Suppressor macrophage (primary cell): ENCODE data around the gene LRRC51.
A peak's percentile ranks its signal among the peaks of the same experiment; 100 is the strongest.

Source experiments
- DNase-seq, 4 experiments: peaks; one replicate each; pipeline ENCODE4 v3.0.0-alpha.2; 2020 to 2022

Gene LRRC51

DNA sequence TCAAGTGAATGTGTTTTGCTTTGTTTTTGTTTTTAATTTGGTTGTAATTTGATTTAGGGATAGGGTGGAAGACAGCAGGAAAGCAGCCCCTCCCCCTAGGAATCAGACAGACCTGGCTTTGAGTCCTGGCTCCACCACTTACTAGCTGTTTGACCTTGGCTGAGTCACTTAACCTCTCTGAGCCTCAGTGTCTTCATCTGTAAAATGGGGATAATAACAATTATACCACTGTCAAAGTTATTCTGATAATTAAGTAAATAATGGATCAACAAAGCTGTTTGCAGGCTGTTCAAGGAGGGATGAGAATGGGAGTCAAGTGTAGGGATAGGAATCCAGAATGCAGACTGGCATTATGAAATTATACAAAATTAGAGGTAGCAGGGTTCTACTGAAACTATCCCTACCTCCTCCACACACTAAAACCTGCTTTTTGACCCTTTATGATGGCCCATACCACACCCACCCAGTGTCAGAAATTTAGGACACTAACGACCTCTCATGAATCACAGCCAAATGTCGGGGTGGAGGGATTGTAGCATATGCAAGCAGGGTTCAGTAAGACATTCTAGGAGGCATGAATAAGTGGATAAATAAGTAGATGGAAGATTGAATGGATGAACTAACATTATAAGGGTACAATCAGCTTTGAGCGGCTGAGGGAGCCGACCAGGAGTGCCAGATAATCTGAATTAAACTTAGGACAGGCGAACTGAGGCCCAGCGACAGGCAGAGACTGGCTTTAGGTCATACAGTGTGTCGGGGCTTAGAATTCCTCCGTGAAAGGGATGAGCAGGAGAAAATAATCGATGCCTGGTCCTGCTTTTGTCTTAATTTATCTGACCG is 30.9 kb downstream of the LRRC51 start:
- peak in 1 of 4 experiments; percentile 16 for DNase-seq

DNA sequence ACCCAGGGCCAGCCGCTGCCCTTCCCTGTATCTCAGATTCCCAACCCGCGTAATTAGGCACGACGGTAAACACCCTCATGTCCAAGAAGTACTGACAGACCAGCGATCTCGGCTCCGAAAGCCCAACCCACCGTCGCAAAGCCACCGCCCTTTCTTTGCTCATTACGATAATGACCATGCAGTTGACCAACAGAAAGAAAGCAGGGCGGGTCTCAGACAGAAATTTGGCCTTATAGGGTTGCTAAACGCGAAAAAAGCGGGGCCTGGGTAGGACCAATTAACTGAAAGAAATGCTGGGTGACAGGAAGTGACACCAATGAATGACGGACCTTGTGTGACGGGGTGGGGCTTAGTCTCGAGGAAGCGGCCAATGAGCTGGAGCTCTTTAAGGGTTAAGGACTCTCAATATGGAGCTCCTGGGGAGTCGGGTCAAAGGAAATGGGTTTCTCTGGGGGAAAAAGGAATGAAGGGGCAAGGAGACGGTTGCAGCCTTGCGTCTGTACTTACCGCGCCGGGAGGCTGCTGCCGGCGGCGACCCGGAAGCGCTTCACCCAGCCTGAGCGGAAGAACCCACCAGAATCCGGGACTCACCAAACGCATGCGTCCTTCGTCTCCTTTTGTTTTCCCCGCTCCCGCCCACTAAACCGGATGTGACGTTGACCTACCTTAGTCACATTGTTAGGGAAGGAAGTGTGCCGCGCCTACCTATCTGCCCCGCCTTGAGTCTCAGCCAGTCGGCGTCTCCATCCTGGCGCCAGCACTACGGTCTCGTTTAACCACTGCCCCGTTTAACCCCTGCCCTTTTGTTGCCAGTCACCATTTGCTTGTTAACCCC is 31.7 kb downstream of the LRRC51 start, which contains the start of gene ANAPC15:
Gene ANAPC15 (minus strand): TSS at position 553 of the 835 bp plus-strand sequence. CDS start 1,419 bp downstream, outside the sequence.
- peak; percentile 99 to 100 (median 99) for DNase-seq

DNA sequence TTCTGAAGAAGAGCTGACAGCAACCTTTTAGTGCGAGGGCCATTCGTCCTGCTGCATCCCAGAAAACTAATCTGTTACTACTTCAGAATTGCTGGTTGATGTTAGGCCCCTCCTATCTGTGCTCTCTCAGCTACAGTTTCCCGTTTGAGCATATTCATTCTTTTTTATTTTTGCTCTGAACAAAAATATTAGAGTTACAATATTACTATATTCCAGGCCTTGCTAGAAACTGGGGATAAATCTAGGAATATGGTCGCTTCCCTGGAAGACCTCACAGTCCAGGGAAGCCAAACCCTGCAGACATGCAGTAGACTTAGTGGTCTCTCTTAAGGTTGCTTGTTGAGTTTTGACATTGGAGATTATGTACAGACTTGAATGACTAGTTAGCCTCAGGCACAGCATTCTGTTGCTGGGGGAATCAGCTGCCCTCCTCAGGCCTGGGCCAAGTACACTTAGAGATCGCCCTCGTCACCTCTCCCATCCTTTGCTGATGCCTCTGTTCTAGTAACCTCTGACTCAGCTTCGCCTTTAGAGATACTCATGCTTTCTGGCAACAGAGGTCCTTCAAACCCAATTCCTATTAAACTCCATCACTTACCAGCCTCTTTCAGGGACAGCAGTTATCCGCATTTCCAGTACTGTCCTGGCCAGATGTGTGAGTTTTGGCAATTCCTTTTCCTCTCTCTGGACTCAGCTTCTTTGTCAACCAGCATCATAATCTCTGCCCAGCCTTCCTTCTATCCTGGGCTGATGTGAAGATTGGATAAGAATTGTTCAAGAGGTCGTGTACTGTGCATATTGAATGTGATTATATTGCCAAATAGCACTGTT is 32.5 kb downstream of the LRRC51 start:
- DNase-seq: no peak

DNA sequence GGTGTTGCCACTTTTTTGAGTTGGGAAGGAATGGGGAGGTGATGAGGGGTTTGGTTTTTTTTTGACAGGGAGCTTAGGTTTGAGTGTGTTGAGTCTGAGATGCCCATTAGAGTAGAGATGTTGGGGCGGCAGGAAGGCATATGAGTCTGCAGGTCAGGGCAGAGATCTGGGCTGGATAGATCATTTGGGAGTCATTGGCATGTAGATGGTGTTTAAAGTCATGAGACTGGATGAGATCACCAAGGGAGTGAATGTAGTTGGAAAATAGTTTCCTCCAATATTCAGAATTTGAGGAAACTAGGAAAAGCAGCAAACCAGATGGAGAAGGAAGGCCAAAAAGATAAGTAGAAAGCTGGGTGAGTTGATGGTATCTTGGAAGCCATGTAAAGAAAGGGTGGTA is 33.9 kb downstream of the LRRC51 start:
- DNase-seq: no peak

DNA sequence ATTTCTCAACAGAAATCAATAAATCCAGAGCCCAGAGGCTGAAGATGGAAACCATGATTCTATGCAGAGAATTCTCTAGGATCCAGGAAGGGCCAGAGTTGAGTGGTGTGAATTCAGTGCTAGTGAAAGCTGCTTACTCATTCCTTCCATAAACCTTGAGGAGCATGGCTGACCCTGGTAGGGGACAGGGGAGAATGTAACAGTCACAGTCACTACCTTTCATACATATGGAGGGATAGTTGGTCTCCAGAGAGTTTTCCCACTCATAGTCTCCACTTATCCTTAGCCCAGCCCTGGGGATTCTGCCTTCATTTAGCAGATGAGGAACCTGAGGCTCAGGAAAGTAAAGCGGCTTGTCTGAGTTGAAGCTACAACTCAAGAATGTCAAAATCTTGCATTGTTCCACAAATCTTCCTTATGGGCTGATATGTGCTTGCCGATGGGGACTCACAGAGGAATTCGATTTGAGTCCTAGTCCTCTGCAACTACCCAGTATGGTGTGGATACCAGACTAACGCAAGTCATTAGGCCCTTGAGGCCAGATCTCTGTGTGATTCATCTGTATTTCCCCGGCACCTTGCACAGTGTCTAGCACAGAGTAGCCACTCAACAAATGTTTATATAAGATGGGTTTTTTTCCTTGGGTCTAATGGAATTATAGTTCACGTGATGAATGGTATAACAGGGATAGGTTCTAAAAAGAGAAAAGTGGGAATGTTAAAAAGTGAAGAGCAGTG is 35.5 kb downstream of the LRRC51 start:
- DNase-seq: no peak

DNA sequence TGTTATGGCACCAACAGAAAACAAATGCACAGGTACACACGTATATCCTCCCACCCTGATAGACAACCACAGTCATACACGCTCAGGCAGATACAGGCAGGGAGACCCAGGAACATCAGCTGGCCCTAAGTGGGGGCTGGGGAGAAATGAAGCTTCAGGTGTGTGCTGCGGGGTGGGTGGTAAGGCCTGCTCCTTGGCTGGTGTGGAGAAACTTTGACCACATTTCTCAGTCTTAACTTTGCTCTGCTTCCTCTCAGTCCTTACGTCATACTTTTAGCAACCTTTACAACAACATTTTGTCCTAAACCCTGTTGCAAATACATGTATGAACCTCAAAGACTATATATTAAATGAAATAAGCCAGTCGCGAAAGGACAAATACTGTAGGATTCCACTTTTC is 38.5 kb downstream of the LRRC51 start:
- no peak for DNase-seq

DNA sequence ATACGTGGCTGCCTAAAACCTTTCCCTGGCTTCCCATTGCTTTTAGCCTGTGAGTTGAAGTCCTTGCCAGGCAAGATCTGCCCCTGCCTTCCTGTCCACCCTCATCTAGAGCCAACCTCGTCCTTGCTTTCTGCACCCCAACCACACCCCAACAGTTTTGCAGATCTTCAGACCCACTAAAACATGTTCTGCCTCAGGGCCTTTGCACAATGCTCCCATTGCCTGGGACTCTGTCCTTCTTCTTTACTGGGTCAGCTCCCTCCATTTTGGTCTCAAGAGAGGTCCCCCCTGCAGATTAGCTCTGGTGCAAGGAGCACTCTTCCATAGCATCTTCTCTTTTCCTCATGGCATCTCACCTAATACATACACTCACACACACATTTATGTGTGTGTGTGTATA is 40.3 kb downstream of the LRRC51 start:
- no peak for DNase-seq

DNA sequence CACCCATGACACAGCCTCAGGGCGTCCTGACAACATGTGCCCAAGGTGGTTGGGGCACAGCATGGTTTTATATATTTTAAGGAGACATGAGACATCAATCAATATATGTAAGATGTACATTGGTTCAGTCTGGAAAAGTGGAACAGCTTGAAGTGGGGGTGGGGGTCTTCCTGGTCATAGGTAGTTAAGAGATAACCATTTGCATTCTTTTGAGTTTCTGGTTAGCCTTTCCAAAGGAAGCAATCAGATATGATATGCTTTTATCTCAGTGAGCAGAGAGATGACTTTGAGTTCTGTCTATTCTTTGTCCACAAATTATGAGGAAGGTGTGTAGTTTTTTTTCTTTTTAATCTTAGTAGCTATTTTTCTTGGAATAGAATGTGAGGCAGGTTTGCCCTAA is 42.0 kb downstream of the LRRC51 start:
- no peak for DNase-seq

DNA sequence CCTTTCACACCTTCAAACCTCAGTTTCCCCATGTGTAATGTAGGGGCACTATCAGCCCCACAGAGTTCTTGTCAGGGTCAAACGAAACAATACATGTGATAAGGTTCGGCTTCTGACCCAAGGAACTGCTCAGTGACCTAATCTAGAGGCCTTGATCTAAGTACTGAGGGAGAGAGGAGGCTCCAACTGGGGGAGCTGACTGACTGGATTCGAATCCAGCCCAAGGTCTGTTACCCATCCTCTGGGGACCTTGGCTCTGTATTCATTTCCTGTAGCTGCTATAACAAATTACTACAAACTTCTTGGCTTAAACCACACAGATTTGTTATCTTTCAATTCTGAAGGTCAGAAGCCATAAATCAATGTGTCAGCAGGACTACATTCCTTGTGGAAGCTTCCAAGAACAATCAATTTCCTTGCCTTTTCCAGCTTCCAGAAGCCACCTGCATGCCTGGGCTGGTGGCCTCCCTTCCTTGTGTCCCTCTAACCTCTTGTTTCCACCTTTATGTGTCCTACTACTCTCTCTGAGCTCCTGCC is 42.5 kb downstream of the LRRC51 start:
- DNase-seq: no peak

DNA sequence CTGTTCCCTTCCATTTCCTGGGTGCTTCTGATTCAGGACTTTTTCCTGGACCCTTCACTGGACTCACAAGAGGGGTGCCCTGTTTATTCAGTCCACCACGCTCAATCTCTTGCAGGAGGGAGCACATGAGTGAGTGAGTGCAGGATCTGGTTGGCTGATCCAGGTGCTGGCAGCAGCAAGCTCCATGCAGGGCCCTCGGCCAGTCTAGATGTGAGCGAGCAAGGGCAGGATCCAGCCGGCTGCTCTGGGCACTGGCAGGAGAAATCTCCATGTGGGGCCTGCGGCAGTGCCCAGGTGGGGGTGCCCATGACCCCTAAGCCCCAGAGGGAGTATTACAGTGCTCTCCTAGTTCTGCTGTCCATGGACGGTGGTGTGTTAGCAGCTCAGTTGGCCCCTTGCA is 43.4 kb downstream of the LRRC51 start:
- no peak for DNase-seq

DNA sequence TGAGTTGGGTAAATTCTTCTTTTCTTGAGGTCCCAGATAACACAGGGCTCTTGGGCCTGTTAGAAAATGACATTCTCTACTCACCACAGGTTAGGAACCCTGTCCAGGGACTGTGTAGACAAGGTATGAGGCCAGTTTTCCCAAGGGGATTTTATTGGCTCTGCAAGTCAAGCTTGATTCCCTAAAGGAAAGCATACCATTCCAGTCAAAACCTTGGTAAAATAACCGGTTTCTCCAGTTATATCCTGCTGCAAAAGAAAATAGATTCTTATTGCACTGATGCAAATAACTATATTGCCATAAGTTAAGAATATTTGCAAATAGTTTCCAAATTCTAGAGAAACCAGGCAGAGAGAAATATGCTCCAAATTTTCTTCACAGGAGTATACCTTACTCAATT is 45.3 kb downstream of the LRRC51 start:
- no peak for DNase-seq

DNA sequence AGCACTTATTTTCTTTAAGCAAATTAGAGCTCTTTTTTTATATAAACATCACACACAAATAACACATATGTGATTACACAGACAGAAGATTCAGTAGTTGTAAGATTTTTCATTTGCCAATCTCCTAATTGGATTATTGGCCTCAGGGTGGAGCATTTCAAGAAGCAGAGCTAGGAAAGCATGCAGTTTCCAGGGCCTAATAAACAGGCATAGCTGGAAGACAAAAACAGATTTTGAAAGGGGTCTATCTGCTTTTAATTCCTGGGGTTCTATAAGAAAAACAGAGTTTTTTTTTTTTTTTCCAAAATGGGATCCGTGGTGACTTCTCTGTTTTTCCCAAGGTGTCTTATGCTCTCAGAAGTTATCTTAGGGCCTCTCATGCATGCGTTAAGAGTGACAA is 47.3 kb downstream of the LRRC51 start:
- no peak for DNase-seq

DNA sequence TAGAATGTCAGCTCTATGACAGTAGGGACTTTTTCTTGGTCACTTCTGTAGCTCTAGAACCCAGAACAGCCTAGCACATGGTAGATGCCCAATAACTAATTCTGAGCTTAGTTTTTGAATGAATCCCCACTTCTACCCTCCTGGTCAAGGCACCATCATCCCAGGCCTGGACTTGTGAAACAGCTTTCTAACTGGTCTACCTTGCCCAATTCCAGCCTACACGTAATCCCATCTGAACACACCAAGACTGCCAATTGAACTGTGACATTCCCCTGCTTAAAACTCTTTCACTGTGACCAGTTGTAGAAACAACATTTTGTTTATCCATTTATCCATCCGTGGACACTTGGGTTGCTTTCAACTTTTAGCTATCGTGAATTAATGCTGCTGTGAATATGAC is 48.7 kb downstream of the LRRC51 start:
- no peak for DNase-seq

DNA sequence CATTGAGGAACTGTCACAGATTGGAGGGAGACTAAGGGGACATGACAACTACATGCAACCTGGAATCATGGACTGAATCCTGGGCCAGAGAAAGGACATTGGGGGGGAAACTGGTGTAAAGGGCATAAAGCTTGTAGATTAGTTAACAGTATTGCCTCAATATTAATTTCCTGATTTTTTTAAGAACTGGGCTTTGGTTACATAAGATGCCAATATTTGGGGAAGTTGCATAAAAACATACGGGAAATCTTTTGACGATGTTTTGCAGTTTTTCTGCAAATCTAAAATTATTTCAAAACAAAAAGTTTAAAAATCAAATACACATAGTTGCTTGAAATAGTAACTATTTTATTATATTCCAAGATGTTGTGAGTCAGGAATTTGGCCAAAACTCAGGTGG is 52.0 kb downstream of the LRRC51 start:
- peak in 3 of 4 experiments; percentile 20 to 81 (median 70) for DNase-seq

DNA sequence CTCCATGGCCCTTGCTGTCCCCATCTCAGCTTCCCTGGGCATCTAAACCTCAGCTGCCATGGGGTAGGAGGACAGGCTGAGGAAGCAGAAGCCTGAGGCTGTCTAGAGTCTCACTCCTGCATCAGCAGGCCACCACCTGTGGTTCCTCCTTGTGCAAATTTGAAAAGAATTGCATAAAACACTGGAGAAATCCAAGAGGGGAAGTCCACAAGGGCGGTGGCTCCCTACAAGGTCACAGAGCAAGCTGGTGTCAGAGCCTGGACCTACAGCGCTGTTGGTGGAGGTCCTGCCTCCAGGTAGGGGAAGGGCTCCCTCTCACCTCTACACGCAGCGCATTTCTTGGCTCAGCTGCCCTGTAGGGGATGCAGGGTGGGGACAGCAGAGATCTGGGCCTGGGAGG is 54.8 kb downstream of the LRRC51 start, which contains the start of gene FOLR3:
Gene FOLR3 (plus strand): TSS at position 253 of the 400 bp plus-strand sequence. CDS start 228 bp downstream, outside the sequence.
- peak; percentile 47 to 69 (median 66) for DNase-seq

DNA sequence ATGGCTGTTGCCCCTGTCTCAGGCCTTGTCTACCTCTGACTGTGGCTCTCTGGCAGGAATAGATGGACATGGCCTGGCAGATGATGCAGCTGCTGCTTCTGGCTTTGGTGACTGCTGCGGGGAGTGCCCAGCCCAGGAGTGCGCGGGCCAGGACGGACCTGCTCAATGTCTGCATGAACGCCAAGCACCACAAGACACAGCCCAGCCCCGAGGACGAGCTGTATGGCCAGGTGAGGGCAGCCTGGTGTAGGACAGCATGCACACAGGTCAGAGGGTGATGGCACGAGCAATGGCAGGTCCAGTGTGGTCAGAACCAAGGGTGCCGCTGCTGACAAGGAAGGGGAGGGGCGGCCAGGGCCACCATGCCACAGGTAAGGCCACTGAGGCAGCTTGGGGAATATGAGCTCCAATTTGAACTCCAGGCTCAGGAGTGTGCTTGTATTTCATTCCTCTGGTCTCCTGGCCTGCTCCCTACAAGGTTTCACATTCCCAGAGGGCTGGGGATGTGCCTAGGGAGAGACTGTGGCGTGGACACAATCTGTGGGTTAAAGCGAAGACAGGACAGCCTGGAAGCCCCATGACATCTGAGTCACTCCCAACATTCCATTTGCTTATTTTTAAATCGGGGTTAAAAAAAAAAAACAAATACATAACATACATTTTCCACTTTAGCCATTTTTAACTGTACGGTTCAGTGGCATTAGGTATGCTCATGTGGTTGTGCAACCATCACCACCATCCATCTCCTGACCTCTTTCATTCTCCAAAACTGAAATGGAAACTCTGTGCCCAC is 55.4 kb downstream of the LRRC51 start:
- DNase-seq: no peak

DNA sequence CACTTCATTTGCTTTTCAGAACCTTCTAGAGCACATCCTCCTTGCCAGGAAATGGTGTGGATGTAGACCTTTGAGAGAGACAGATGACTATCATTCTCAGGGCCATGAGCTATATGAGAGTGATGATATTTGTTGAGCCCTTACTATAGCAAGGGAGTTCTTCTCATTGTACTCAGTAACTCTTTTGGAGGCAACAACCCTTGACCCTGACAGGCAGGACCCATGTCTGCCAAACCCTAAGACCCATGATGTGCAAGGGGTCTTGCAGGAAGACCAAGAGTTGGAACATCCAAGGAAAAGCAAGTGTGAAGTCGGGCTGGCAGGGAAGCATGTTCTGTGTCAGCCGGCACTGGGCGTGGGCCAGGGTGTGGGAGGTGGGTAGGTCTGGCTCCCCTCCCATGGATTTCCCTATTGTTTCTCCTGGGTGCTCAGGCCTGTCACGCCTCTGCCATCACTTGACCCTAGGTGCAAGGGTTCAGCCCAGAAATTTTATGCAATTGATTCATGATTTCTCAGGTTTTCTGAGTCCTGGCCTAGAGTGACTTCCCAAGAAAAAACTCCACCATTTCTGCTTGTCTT is 56.1 kb downstream of the LRRC51 start:
- DNase-seq: peak in 1 of 4 experiments; percentile 14

DNA sequence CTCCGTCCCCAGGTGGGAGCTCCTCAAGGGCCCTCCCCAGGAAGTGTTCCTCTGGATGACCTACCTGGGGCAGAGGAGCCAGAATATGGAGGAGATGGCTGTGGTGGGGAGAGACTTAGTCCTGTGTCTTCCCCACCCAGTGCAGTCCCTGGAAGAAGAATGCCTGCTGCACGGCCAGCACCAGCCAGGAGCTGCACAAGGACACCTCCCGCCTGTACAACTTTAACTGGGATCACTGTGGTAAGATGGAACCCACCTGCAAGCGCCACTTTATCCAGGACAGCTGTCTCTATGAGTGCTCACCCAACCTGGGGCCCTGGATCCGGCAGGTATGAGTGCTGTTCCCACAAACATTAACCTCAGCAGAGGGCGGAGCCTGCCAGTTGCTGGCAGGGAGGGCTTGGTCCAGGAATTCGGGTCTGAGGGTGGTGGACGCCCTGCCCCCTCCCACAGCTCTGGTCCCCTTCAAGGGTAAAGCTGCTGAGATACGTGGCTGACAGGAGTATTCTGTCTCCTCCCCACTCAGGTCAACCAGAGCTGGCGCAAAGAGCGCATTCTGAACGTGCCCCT is 58.3 kb downstream of the LRRC51 start:
- no peak for DNase-seq

DNA sequence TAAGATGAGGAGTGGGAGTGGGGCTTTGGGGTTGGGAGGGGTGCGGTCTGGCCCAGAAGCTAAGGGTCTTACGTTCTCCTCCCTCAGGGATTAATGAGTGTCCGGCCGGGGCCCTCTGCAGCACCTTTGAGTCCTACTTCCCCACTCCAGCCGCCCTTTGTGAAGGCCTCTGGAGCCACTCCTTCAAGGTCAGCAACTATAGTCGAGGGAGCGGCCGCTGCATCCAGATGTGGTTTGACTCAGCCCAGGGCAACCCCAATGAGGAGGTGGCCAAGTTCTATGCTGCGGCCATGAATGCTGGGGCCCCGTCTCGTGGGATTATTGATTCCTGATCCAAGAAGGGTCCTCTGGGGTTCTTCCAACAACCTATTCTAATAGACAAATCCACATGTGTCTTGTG is 58.9 kb downstream of the LRRC51 start:
- DNase-seq: no peak

DNA sequence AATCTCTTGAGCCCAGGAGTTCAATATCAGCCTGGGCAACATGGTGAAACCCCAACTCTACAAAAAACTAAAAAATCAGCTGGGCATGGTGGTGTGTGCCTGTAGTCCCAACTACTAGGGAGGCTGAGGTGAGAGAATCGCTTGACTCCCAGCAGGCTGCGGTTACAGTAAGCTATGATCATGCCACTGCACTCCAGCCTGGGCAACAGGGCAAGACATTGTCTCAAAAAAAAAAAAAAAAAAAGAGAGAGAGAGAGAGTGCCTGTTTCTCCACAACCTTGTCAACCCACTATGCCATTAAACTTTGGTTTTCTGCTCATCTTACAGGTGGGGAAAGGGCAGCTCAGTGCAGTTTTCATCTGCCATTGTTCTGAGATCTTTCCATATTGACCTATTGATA is 60.0 kb downstream of the LRRC51 start:
- no peak for DNase-seq
